Activated B cell treated with CpG ODN at 0.5 μM for 24 hours (primary cell): ENCODE data around the gene C10orf143. TPM values are rescaled to one million over a fixed set of nuclear protein-coding genes. Genes with fewer than 3 reads are reported as not detected.

Source experiments
- ATAC-seq: fragments of 200-7000 bp; cut with Tn5 transposase; one replicate; pipeline ENCODE4 v1.10.0; 2021; ENCODE audit warnings: low read depth, mild to moderate bottlenecking, moderate library complexity
- CTCF ChIA-PET: fragments of 350-600 bp; sonication (Branson Sonifier 250); formaldehyde crosslinking; loops from one replicate; lab custom pipeline; 2021; ENCODE audit warnings: antibody characterized with exemption; lab: Charles Lee
- POLR2A ChIA-PET: fragments of 350-600 bp; sonication (Branson Sonifier 250); formaldehyde crosslinking; loops from one replicate; lab custom pipeline; 2021; ENCODE audit warnings: antibody characterized with exemption; lab: Charles Lee
- DNase-seq: peaks from one replicate; pipeline ENCODE4 v3.0.0; 2022
- H3K27ac Mint-ChIP-seq: one replicate; pipeline ENCODE4 v1.8.0; 2020; ENCODE audit warnings: mixed read lengths
- H3K27me3 Mint-ChIP-seq: one replicate; pipeline ENCODE4 v1.8.0; 2021; ENCODE audit warnings: mixed read lengths
- H3K36me3 Mint-ChIP-seq: one replicate; pipeline ENCODE4 v1.8.0; 2021; ENCODE audit warnings: low read depth, mixed read lengths
- H3K4me1 Mint-ChIP-seq: one replicate; pipeline ENCODE4 v1.8.0; 2021; ENCODE audit warnings: mixed read lengths
- H3K4me3 Mint-ChIP-seq: one replicate; pipeline ENCODE4 v1.8.0; 2020; ENCODE audit warnings: mild to moderate bottlenecking, mixed read lengths
- H3K9me3 Mint-ChIP-seq: one replicate; pipeline ENCODE4 v1.8.0; 2020; ENCODE audit warnings: mixed read lengths
- CTCF ChIP-seq: fragments of 200-600 bp; IDR thresholded peaks from one replicate; pipeline ENCODE4 v1.8.0; 2022; ENCODE audit warnings: antibody characterized with exemption, mild to moderate bottlenecking
- intact Hi-C: fragments of 100-400 bp; cut with micrococcal nuclease; formaldehyde crosslinking; loops from one replicate; pipeline ENCODE4 v1.15.1; 2024
- total RNA-seq: library from RNA; stranded (reverse); gene quantifications from 2 replicates; pipeline ENCODE4 v1.2.3, GENCODE V29; 2022

The C10orf143 gene
- total RNA-seq: 7.8 and 10.1 TPM in 2 replicates

- H3K4me1 Mint-ChIP-seq: peaks cover 43% of the 10 kb centered on the region
- H3K4me3 Mint-ChIP-seq: peak within 1 kb of the TSS; percentile 99
Observed at GRCh38 chr10:130110246-130111112, at the start of gene C10orf143. TSS of gene C10orf143 (minus strand) at chr10:130110830. CDS start at chr10:130110772, 58 bp downstream.

GRCh38 chr10:130159192-130159794, 48.7 kb upstream of the C10orf143 start:
- Mint-ChIP-seq H3K27me3 (no peaks in the 10 kb centered on the region), H3K4me3 (no peak overlapping the region), H3K27ac (no peak overlapping the region), H3K9me3 (no peaks in the 10 kb centered on the region), H3K4me1 (peaks cover 13% of the 10 kb centered on the region), H3K36me3 (peaks cover 60% of the 10 kb centered on the region)
- TF ChIP-seq CTCF: no peak
- ChIA-PET POLR2A (no interaction called here), CTCF (no interaction called here)
- DNase-seq: no peak
- intact Hi-C loops: no loop called here
- ATAC-seq: no peak

More at GRCh38 chr10:130110246-130111112, at the start of gene C10orf143:
- Mint-ChIP-seq H3K36me3 (peaks cover 16% of the 10 kb centered on the region), H3K27me3 (no peaks in the 10 kb centered on the region), H3K27ac (peak within 1 kb of the TSS; percentile 99), H3K9me3 (no peaks in the 10 kb centered on the region)
- POLR2A ChIA-PET: interaction anchor here (0.6 to 3.1 kb wide), 11 partner anchors 11 to 643 kb away, joined by 3 to 185 read pairs (median 6); partner anchors contain the start of genes GLRX3 and MGMT
- CTCF ChIA-PET: interaction anchor here (0.7 to 3.1 kb wide), 10 partner anchors 10 to 1899 kb away, joined by 3 to 31 read pairs (median 4); partner anchors contain the start of genes GLRX3 and MGMT
- peak; percentile 100 for DNase-seq
- no peak for TF ChIP-seq CTCF
- ATAC-seq: peak; percentile 78
- intact Hi-C loops: loop anchor here (1.0 to 5.0 kb wide), 6 partner anchors 17 to 1898 kb away; partner anchors contain the start of genes EBF3, GLRX3 and MGMT

- no peak for TF ChIP-seq CTCF
- no peaks in the 10 kb centered on the region for H3K27me3 Mint-ChIP-seq
- no peaks in the 10 kb centered on the region for H3K9me3 Mint-ChIP-seq
- ATAC-seq (no peak), DNase-seq (no peak)
- H3K36me3 Mint-ChIP-seq: peaks cover 58% of the 10 kb centered on the region
- no peak overlapping the region for H3K27ac Mint-ChIP-seq
- intact Hi-C loops: no loop called here
- H3K4me3 Mint-ChIP-seq: no peak overlapping the region
- POLR2A ChIA-PET: no interaction called here
- H3K4me1 Mint-ChIP-seq: peaks cover 37% of the 10 kb centered on the region
- CTCF ChIA-PET: no interaction called here
Observed at GRCh38 chr10:130146042-130146441, 35.4 kb upstream of the C10orf143 start.

GRCh38 chr10:130141878-130142277, 31.2 kb upstream of the C10orf143 start:
- peak overlapping the region; percentile 53 for H3K4me3 Mint-ChIP-seq
- peaks cover 45% of the 10 kb centered on the region for H3K36me3 Mint-ChIP-seq
- H3K4me1 Mint-ChIP-seq: peaks cover 69% of the 10 kb centered on the region
- POLR2A ChIA-PET: interaction anchor here (2.1 kb wide), 1 partner anchor 31 kb away, joined by 17 read pairs; the partner anchor contains the start of gene C10orf143
- no peak for TF ChIP-seq CTCF
- no peaks in the 10 kb centered on the region for H3K27me3 Mint-ChIP-seq
- intact Hi-C loops: loop anchor here (2.0 kb wide), 1 partner anchor 675 kb away; the partner anchor contains the start of gene MGMT
- CTCF ChIA-PET: interaction anchor here (1.1 to 1.2 kb wide), 2 partner anchors 14 to 32 kb away, joined by 5 to 6 read pairs; no protein-coding TSS in a partner anchor
- no peaks in the 10 kb centered on the region for H3K9me3 Mint-ChIP-seq
- ATAC-seq: peak; percentile 93
- peak overlapping the region; percentile 62 for H3K27ac Mint-ChIP-seq
- DNase-seq: no peak
